GM04503 (cell line): ENCODE results near the gene PSMD6.

Source experiments
- DNase-seq: peaks from one replicate; pipeline ENCODE4 v3.0.0-alpha.2; 2012; ENCODE audit warnings: low read depth

Gene PSMD6

GRCh38 chr3:63976872-63977200, 46.5 kb downstream of the PSMD6 start:
- no peak for DNase-seq

- DNase-seq, result peak; percentile 95
Measured at GRCh38 chr3:63976161-63976871, 47.0 kb downstream of the PSMD6 start.

DNA sequence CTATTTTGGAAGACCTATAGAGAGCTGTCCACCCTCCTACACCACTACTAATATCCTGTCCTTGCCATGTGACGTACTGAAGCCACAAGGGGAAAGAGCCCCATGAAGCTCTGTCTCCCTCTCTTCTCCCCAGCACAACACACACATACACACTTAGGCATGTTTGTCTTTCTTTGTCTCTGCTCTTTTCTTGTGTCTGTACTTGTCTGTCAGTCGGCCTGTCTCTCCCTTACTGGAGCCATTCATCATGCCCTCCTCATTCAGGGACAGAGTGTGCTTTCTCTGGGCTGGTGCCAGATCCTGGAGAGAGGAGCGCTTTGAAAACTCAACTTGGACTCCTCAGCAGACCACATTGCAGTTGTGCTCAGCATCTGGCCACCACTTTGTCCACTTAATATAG, 47.6 kb downstream of the PSMD6 start:
- DNase-seq, result no peak

DNA sequence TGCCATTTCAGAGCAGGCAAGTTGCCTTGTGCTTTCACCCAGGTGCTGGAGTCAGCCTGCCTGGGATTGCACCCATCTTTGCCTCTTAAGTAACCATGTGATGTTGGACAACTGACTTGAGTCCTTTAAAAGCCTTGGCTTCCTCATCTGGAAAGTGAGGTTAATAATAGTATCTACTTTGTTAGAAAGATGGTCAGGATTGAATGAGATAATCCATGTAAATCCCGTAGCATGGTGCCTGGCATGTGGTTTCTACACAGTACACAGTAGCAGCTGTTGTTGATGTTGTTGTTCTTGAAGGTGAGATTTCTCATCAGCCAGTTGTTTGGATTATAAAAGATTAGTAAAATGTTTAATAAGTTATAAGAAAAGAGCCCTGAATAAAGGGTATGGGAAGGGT, 48.8 kb downstream of the PSMD6 start:
- no peak for DNase-seq

DNA sequence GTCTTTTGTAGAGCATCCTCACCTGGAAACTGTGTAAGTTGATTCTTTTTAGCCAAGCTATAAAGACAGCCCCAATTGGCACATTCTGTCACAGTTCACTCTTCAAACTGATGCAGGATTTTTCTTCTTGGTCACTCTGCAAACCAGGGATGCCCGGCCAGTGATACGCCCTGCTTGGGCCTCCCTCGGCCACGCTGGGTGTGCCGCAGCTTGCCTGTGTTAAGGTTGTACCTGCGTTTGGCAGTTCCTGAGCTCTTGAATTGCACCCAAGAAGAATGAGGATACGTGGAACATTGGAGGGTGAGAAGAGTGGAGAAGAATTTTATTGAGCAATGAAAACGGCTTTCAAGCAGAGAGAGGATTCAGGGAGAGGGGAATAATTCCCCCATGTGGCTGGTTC, 49.9 kb downstream of the PSMD6 start:
- DNase-seq, result no peak

DNA sequence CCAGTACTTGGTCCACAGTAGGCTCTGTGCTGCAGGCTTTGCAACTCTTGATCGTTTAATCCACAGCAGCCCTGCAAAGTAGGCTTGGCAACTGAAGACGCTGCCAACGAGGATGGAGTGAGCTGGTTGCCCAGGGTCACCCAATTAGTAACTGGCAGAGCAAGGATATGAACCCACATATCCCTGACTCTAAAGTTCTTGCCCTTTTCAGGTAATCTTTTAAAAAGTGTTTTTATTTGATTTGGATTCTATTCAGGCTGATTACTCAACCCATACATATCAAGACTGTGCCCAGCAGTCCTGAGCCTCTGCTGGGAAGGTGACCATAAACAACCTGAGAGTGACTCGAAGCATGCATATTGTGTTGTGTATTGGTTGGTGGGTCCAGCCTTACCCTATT, 50.3 kb downstream of the PSMD6 start:
- DNase-seq, result no peak

GRCh38 chr3:63972196-63972595, 51.1 kb downstream of the PSMD6 start:
- DNase-seq, result no peak

DNA sequence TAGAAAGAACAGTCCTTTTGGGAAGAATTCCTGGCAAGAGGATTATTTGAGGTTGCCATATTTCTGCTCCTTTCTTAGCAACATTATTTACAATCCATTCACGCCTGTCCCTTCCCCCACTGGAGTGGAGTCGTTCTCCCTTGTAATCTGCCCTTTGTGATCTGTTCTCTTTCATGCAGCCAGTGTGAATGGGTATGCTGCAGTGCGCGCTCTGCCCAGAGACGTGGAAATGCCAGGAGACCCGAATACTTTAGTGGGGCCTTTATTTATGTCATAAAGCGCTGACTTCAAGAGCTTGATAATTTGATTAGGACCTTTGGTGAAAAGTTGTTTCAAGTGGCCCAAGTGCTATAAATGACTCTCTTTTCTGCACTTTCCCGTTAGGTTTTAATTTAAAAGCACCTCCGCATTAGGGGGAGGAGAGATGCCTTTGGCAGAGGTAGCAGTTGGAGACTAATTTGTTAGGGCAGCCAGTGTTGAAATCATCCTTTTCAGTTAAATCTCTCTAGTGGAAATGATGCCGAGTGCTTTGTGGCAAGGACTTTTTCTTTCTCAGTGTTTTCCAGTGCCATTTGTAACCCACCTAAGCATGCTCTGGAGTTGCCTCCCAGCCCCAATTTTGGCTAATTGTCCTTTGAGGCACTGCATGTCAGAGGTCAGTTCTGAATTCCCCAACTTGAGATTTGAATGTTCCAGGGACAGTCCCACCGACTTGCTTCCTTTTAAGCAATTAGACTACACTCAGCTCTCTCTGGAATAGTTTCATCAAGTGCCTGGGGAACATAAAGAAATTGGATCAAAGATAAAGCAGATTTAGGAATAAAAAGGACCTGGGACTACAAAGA, 52.4 kb downstream of the PSMD6 start:
- DNase-seq, result no peak

DNA sequence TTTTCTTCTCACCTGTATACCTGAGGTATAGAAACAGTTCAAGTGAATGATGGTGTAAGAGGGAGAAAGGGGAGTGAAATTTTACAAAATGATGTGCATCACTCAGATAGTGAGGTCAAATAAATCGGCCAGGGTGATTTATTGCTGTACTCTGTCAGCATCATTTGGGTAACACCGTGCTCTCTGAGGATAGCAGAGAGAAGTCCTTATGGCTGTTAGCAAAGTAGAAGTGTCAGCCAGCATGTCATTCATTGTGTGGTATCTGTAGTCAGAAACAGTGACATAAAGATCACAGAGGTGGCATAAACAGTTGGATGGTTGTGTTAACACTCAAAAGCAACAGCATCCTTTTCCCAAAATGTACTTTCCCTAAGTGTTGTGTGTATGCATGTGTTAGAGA, 53.4 kb downstream of the PSMD6 start:
- DNase-seq, result no peak

GRCh38 chr3:63968612-63969350, 54.5 kb downstream of the PSMD6 start:
- no peak for DNase-seq

DNA sequence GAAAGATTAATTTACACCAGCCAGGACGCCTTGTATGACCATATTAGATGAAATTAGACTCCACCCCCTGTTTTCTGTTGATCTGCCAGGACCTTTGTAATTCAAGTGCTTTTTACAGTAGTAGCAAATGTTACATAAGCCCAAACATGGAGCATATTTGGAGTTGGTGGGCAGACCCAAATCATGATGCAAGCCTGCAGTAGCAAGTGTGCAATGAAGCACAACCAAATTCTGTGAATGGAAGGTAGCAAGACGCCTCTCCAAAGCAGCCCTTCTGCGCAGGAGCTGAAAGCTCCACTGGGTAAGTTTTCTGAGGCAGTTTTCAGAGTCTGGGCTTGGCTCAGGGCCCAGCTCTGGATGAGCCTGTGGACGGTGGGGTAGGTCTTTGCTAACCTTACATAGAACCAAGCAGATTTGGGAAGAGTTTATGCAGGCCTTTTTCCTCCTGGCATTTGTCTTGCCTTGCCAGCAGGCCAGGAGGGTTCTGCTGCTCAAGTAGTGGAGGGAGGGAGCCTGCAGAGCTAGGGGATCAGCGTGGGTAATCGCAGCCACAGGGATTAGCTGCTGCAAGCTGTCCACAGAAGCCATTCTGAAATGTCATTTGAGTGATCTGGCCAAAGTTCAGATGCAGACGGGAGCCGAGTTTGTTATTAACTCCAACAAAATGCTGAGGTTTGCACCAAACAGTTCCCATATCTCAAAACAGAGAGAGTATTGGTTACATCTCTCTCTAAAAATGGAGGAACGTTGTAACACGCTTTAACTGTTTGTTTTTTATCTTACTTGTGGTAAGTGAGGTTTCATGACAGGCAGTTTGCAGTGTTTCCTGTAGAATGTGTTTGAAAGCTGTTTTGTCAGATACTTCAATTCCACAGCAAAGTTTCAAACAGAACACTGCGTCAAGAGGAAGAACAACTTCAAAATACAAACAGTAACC, 55.4 kb downstream of the PSMD6 start:
- no peak for DNase-seq

DNA sequence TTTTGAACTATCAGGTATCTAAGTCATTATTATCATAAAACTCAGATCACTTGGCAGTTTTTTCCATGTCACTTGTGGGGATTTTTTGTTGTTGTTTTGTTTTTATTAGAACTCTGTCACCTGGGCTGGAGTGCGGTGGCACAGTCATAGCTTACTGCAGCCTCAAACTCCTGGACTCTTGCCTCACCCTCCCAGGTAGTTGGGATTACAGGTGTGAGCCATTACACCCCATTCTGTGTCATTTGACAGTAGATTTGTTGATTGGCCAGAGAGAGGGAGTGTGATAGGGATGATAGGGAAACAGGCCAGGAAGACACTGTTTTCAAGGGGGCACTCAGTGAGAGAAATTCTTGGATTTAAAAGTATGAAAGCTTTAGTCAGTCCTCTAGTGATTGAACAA, 56.4 kb downstream of the PSMD6 start:
- no peak for DNase-seq

- no peak for DNase-seq
Measured at GRCh38 chr3:63966007-63966406, 57.3 kb downstream of the PSMD6 start.

- DNase-seq, result no peak
Measured at GRCh38 chr3:63964681-63965485, 58.4 kb downstream of the PSMD6 start.

DNA sequence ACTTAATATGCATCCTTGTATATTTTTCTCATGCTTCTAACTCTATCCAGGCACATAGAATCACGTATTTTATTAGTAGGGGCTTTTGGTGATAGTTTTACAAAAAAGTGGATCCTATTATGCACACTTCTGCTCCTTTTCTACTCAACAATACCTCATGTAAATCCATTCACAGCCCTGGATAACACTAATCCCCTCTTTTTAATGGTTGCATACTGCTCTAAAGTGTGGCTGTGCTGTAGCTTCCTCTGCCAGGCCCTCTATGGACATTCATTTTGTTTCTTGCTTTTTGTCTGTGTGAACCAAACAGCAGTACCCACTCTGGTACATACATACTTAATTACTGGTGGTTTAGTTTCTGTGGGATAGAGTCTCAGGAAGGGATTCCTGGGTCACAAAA, 59.8 kb downstream of the PSMD6 start:
- DNase-seq, result no peak

GRCh38 chr3:63961891-63962290, 61.4 kb downstream of the PSMD6 start:
- no peak for DNase-seq
